HCT116 (cell line): ENCODE results near the gene UTP18. TPM values are rescaled to one million over a fixed set of nuclear protein-coding genes. Genes with fewer than 3 reads are reported as not detected.

ENCODE experiments used
- ATAC-seq: fragments of 200-7000 bp; cut with Tn5 transposase; 2 replicates; pipeline ENCODE4 v1.9.1; 2020; ENCODE audit warnings: mild to moderate bottlenecking, moderate library complexity
- BruUV-seq: library from RNA; stranded (reverse); fragments of 400-500 nt; replicated peaks from 2 replicates; lab custom pipeline; 2021; lab: Mats Ljungman, UMichigan
- CTCF ChIA-PET: fragments of 300-600 bp; sonication (Branson Sonifier 250); formaldehyde crosslinking; loops from one replicate; lab custom pipeline; 2021; ENCODE audit warnings: antibody characterized with exemption; lab: Charles Lee
- POLR2A ChIA-PET: fragments of 300-600, 350-600 bp; sonication (Branson Sonifier 250); formaldehyde crosslinking; loops from one replicate; lab custom pipeline; 2021; ENCODE audit warnings: antibody characterized with exemption; lab: Charles Lee
- RAD21 ChIA-PET, 2 experiments: fragments of 300-600 bp; sonication (Branson Sonifier 250); formaldehyde crosslinking; loops; one replicate each; lab custom pipeline; 2023; ENCODE audit warnings: low total read pairs in 2 of 2; ENCODE audit not compliant: uncharacterized antibody in 2 of 2, unreplicated experiment in 2 of 2, low non-redundant PET in 1 of 2; lab: Charles Lee
- DNase-seq: peaks from one replicate; pipeline ENCODE4 v3.0.0-alpha.2; 2010; ENCODE audit warnings: low read depth, low spot score
- H2AFZ ChIP-seq: fragments of 200-600 bp; shearing (Covaris generic), sonication (generic); 2 replicates; pipeline ENCODE4 v1.6.1; 2017; ENCODE audit warnings: low read depth, mixed run types, mixed read lengths, antibody characterized with exemption, low read length; ENCODE audit not compliant: poor library complexity, severe bottlenecking
- H3K27ac ChIP-seq: 2 replicates; pipeline ENCODE4 v1.5.1; 2012; ENCODE audit warnings: low read depth, low read length
- H3K27me3 ChIP-seq: fragments of 200-600 bp; sonication (generic); 2 replicates; pipeline ENCODE4 v1.6.1; 2016; ENCODE audit warnings: mixed run types, low read length, mixed read lengths; ENCODE audit not compliant: insufficient read depth
- H3K36me3 ChIP-seq, 2 experiments: fragments of 200-500 bp in 1 of 2; fragments of 200-600 bp in 1 of 2; sonication (Bioruptor generic) in 1 of 2; sonication (generic) in 1 of 2; 2 replicates each; pipeline versions ENCODE4 v1.5.1 to v1.6.1; 2014 to 2016; ENCODE audit warnings: low read length in 2 of 2, inconsistent platforms in 1 of 2, mixed read lengths in 1 of 2, mixed run types in 1 of 2; ENCODE audit not compliant: insufficient read depth in 2 of 2, control insufficient read depth in 1 of 2
- H3K4me1 ChIP-seq, 2 experiments: fragments of 200-600 bp in 1 of 2; sonication (generic) in 1 of 2; 2 replicates each; pipeline versions ENCODE4 v1.5.1 to v1.6.1; 2012 to 2017; ENCODE audit warnings: low read length in 2 of 2, inconsistent platforms in 1 of 2, mild to moderate bottlenecking in 1 of 2, mixed read lengths in 1 of 2, mixed run types in 1 of 2, moderate library complexity in 1 of 2; ENCODE audit not compliant: insufficient read depth in 2 of 2, control insufficient read depth in 1 of 2
- H3K4me2 ChIP-seq: fragments of 200-600 bp; sonication (generic); 2 replicates; pipeline ENCODE4 v1.6.1; 2017; ENCODE audit warnings: mixed run types, low read length, mixed read lengths
- H3K4me3 ChIP-seq, 2 experiments: fragments of 200-600 bp in 1 of 2; sonication (generic) in 1 of 2; replicated peaks in 1 of 2; 2 replicates each; pipeline ENCODE4 v1.5.1; 2011 to 2016; ENCODE audit warnings: low read length in 2 of 2, control low read depth in 1 of 2, low read depth in 1 of 2, mild to moderate bottlenecking in 1 of 2, mixed read lengths in 1 of 2, mixed run types in 1 of 2
- H3K79me2 ChIP-seq: fragments of 200-600 bp; sonication (generic); 2 replicates; pipeline ENCODE4 v1.6.1; 2017; ENCODE audit warnings: mild to moderate bottlenecking, mixed run types, low read length, moderate library complexity, mixed read lengths; ENCODE audit not compliant: insufficient read depth
- H3K9ac ChIP-seq: fragments of 200-600 bp; sonication (generic); 2 replicates; pipeline ENCODE4 v1.6.1; 2016; ENCODE audit warnings: low read length, mixed read lengths
- H3K9me2 ChIP-seq: fragments of 200-600 bp; sonication (generic), shearing (Covaris generic); 2 replicates; pipeline ENCODE4 v1.6.1; 2017; ENCODE audit warnings: mixed run types, mild to moderate bottlenecking, moderate library complexity; ENCODE audit not compliant: insufficient read depth
- H3K9me3 ChIP-seq, 2 experiments: fragments of 200-500 bp in 1 of 2; fragments of 200-600 bp in 1 of 2; sonication (Bioruptor generic) in 1 of 2; sonication (generic) in 1 of 2; 2 replicates each; pipeline ENCODE4 v1.6.1; 2014 to 2017; ENCODE audit warnings: low read length in 2 of 2, mixed read lengths in 2 of 2, inconsistent platforms in 1 of 2, low read depth in 1 of 2, mild to moderate bottlenecking in 1 of 2, mixed run types in 1 of 2, moderate library complexity in 1 of 2; ENCODE audit not compliant: control insufficient read depth in 1 of 2, insufficient read depth in 1 of 2
- H4K20me1 ChIP-seq: fragments of 200-600 bp; sonication (generic), shearing (Covaris generic); 2 replicates; pipeline ENCODE4 v1.6.1; 2017; ENCODE audit warnings: mixed run types, mild to moderate bottlenecking, moderate library complexity; ENCODE audit not compliant: insufficient read depth
- CBX3 ChIP-seq: IDR thresholded peaks from 2 replicates; pipeline ENCODE4 v1.6.1; 2012; ENCODE audit warnings: low read depth
- EGR1 ChIP-seq: IDR thresholded peaks from 2 replicates; pipeline ENCODE4 v1.6.1; 2012; ENCODE audit warnings: low read depth
- EZH2phosphoT487 ChIP-seq: fragments of 200-600 bp; IDR thresholded peaks from 2 replicates; pipeline ENCODE4 v1.6.1; 2018; ENCODE audit warnings: antibody characterized with exemption, borderline replicate concordance
- JUND ChIP-seq: IDR thresholded peaks from 2 replicates; pipeline ENCODE4 v1.6.1; 2012
- MAX ChIP-seq: IDR thresholded peaks from 2 replicates; pipeline ENCODE4 v1.6.1; 2012
- POLR2A ChIP-seq: IDR thresholded peaks from 2 replicates; pipeline ENCODE4 v1.7.0; 2011; ENCODE audit warnings: borderline replicate concordance; ENCODE audit not compliant: insufficient read depth, insufficient read length; ENCODE audit errors: extremely low read depth
- POLR2AphosphoS5 ChIP-seq: IDR thresholded peaks from 2 replicates; pipeline ENCODE4 v1.6.1; 2011; ENCODE audit warnings: mild to moderate bottlenecking, low read depth, low read length, moderate library complexity
- SIN3A ChIP-seq: IDR thresholded peaks from 2 replicates; pipeline ENCODE4 v1.6.1; 2012; ENCODE audit warnings: low read depth
- SRF ChIP-seq: IDR thresholded peaks from 2 replicates; pipeline ENCODE4 v1.6.1; 2012; ENCODE audit warnings: low read depth
- ZBTB33 ChIP-seq: IDR thresholded peaks from 2 replicates; pipeline ENCODE4 v1.6.1; 2011; ENCODE audit warnings: mild to moderate bottlenecking, low read length, moderate library complexity; ENCODE audit not compliant: insufficient replicate concordance; ENCODE audit errors: extremely low read depth
- intact Hi-C: fragments of 100-400 bp; cut with micrococcal nuclease; formaldehyde crosslinking; loops from 2 replicates; pipeline ENCODE4 v1.10.0; 2022
- total RNA-seq: library from RNA; stranded (reverse); gene quantifications from one replicate; pipeline ENCODE4 v1.2.1, GENCODE V29; 2021; ENCODE audit not compliant: unreplicated experiment

UTP18 gene
- total RNA-seq, 1 experiment from 2014 or later = 92.6 TPM

- DNase-seq (no peak), ATAC-seq (no peak)
- Histone ChIP-seq H3K9me3 (no peaks in the 10 kb centered on the region), H3K4me2 (peak overlapping the region; percentile 88), H3K4me3 (peak overlapping the region; percentile 89 to 91), H3K9me2 (no peaks in the 10 kb centered on the region), H3K9ac (peak overlapping the region; percentile 90), H3K79me2 (peaks cover 96% of the 10 kb centered on the region), H3K27ac (peak overlapping the region; percentile 97), H4K20me1 (peaks cover 24% of the 10 kb centered on the region; the same call in 1 of the 2 replicates), H3K4me1 (peaks cover 22 to 27% of the 10 kb centered on the region in 2 experiments), H3K36me3 (peaks cover 26 to 27% of the 10 kb centered on the region in 2 experiments; a peak in 3 of 4 replicates), H3K27me3 (no peaks in the 10 kb centered on the region), H2AFZ (no peak overlapping the region)
- BruUV-seq = TSS peak; percentile 29
- TF ChIP-seq EGR1 = no peak
- TF ChIP-seq MAX = peak; percentile 96
- no peak for TF ChIP-seq EZH2phosphoT487
- peak; percentile 77 for TF ChIP-seq SIN3A
- intact Hi-C loops = no loop called here
- RAD21 ChIA-PET = no interaction called here
- POLR2A ChIA-PET = no interaction called here
- CTCF ChIA-PET = no interaction called here
These were observed 1.4 kb upstream of the UTP18 start for GRCh38 chr17:51258756-51259563.

- Histone ChIP-seq H3K9ac (peak within 1 kb of the TSS; percentile 90), H3K9me2 (no peaks in the 10 kb centered on the region), H3K27ac (peak within 1 kb of the TSS; percentile 97), H3K4me2 (peak within 1 kb of the TSS; percentile 88), H2AFZ (no peak within 1 kb of the TSS), H3K4me1 (peaks cover 22 to 33% of the 10 kb centered on the region in 2 experiments), H3K36me3 (peaks cover 20 to 26% of the 10 kb centered on the region in 2 experiments; a peak in 3 of 4 replicates), H3K9me3 (no peaks in the 10 kb centered on the region), H3K4me3 (peak within 1 kb of the TSS; percentile 89 to 91), H4K20me1 (peaks cover 23% of the 10 kb centered on the region; the same call in 1 of the 2 replicates), H3K79me2 (peaks cover 96% of the 10 kb centered on the region), H3K27me3 (no peaks in the 10 kb centered on the region)
- intact Hi-C loops = loop anchor here (1.0 kb wide), 1 partner anchor 90 kb away; no protein-coding TSS in a partner anchor
- ChIA-PET POLR2A (no interaction called here), RAD21 (no interaction called here), CTCF (no interaction called here)
- ATAC-seq (peak; percentile 88), DNase-seq (peak; percentile 99)
- no TSS peak for BruUV-seq
- TF ChIP-seq POLR2A (peak; percentile 31), MAX (no peak), JUND (no peak), CBX3 (no peak), POLR2AphosphoS5 (no peak), ZBTB33 (peak; percentile 84), SRF (no peak)
These were observed 646 bp upstream of the UTP18 start, which contains the start of gene MBTD1 for GRCh38 chr17:51259564-51260236. TSS of gene MBTD1 (minus strand) at chr17:51260049. CDS start at chr17:51225161, 34,888 bp downstream.
